ENCODE results near the gene MRPL48. TPM values are rescaled to one million over a fixed set of nuclear protein-coding genes. Genes with fewer than 3 reads are reported as not detected.

The MRPL48 gene
- total RNA-seq: 26.4 and 26.5 TPM in 2 replicates
- long read RNA-seq, transcript MRPL48-201 (8 exons, 1,536 nt): major isoform, 25 of 33 reads
- long read RNA-seq, partial matches to known transcripts: 0 of 33 reads
- long read RNA-seq, other reads (novel, unspliced or antisense): 8 of 33 reads

DNA sequence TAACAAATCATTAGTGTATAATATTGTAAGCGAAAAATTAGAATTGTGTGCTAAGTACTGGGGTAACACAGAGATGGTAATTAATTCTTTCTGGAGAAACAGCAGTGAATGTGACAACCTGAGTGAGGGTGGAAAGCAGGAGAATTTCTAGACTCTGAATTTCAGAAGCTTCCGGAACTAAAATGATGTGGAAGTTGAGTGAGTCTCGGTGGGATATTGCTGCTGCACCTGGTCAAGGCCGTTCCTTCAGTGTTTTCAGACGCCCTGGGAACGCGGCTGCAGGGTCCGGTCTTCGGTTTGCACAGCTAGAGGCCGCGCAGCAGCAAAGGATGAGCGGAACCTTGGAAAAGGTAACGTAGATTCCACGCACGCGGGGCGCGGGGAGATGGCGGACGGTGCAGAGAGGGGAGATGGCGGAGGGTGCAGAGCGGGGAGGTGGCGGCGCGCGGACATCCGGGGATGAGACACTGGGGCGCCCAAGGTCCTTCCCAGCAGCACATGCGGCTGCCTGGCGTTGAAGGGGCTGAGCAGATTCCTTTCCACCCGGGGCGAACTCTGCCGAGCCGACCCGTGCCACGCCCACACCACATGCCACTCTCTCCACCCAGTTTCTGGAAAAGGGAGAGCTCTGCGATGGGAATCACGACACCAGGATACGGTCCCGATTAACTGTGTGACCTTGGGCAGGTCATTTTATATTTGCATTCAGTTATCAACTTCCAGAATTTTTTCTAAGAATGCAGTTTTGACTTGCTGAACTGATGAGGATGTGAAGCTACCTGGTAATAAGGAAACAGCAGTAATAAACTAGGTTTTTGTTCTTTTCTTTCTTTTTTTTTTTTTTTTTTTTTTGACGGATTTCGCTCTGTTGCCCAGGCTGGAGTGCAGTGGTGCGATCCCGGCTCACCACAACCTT, at the start of gene MRPL48:
Gene MRPL48 (plus strand): TSS at position 232 of the 916 bp plus-strand sequence. CDS start 98 bp downstream, at position 330.
- H3K4me3 Mint-ChIP-seq (ENCODE audit: unreplicated experiment): peak within 1 kb of the TSS; percentile 99
- H3K27ac Mint-ChIP-seq (ENCODE audit: unreplicated experiment): peak within 1 kb of the TSS; percentile 98
- peaks cover 3% of the 10 kb centered on the region for H3K36me3 Mint-ChIP-seq (ENCODE audit: unreplicated experiment)
- DNase-seq (ENCODE audit: extremely low spot score, unreplicated experiment): peak; percentile 95
- no peak for TF ChIP-seq CTCF (IDR thresholded peaks at IDR 0.05)
- H3K4me1 Mint-ChIP-seq (ENCODE audit: unreplicated experiment): peaks cover 18% of the 10 kb centered on the region
- no peaks in the 10 kb centered on the region for H3K27me3 Mint-ChIP-seq (ENCODE audit: unreplicated experiment)
- no peaks in the 10 kb centered on the region for H3K9me3 Mint-ChIP-seq (ENCODE audit: unreplicated experiment)

- no peaks in the 10 kb centered on the region for H3K27me3 Mint-ChIP-seq (ENCODE audit: unreplicated experiment)
- no peak for TF ChIP-seq CTCF (IDR thresholded peaks at IDR 0.05)
- DNase-seq (ENCODE audit: extremely low spot score, unreplicated experiment): no peak
- H3K36me3 Mint-ChIP-seq (ENCODE audit: unreplicated experiment): peaks cover 1% of the 10 kb centered on the region
- H3K4me3 Mint-ChIP-seq (ENCODE audit: unreplicated experiment): no peak overlapping the region
- peaks cover 26% of the 10 kb centered on the region for H3K4me1 Mint-ChIP-seq (ENCODE audit: unreplicated experiment)
- no peak overlapping the region for H3K27ac Mint-ChIP-seq (ENCODE audit: unreplicated experiment)
- H3K9me3 Mint-ChIP-seq (ENCODE audit: unreplicated experiment): no peaks in the 10 kb centered on the region
These were observed 44.6 kb upstream of the MRPL48 start for GRCh38 chr11:73743045-73743444.

GRCh38 chr11:73746701-73747100, 41.0 kb upstream of the MRPL48 start:
- no peak for TF ChIP-seq CTCF (IDR thresholded peaks at IDR 0.05)
- Mint-ChIP-seq H3K36me3 (ENCODE audit: unreplicated experiment) (peaks cover 1% of the 10 kb centered on the region), H3K4me3 (ENCODE audit: unreplicated experiment) (no peak overlapping the region), H3K9me3 (ENCODE audit: unreplicated experiment) (no peaks in the 10 kb centered on the region), H3K4me1 (ENCODE audit: unreplicated experiment) (peaks cover 40% of the 10 kb centered on the region), H3K27ac (ENCODE audit: unreplicated experiment) (no peak overlapping the region), H3K27me3 (ENCODE audit: unreplicated experiment) (no peaks in the 10 kb centered on the region)
- no peak for DNase-seq (ENCODE audit: extremely low spot score, unreplicated experiment)

DNA sequence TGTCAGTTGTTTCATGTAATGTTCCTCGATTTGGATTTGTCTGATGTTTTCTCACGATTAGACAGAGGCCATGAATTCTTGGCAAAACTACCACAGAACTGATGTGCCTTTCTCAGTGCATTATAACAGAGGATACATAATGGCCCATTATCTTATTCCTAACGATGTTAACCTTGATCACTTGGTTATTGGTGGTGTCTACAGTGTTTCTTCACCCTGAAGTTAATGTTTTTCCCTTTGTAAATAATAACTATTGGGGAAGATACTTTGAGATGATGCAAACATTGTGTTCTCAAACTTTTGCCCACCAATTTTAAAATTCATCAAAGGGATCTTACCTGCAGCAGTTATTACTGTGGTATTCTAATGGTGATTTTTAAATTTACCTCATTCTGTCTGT, 39.9 kb upstream of the MRPL48 start:
- Mint-ChIP-seq H3K27ac (ENCODE audit: unreplicated experiment) (no peak overlapping the region), H3K4me3 (ENCODE audit: unreplicated experiment) (no peak overlapping the region), H3K4me1 (ENCODE audit: unreplicated experiment) (peaks cover 49% of the 10 kb centered on the region), H3K36me3 (ENCODE audit: unreplicated experiment) (peaks cover 4% of the 10 kb centered on the region), H3K27me3 (ENCODE audit: unreplicated experiment) (no peaks in the 10 kb centered on the region), H3K9me3 (ENCODE audit: unreplicated experiment) (no peaks in the 10 kb centered on the region)
- no peak for TF ChIP-seq CTCF (IDR thresholded peaks at IDR 0.05)
- DNase-seq (ENCODE audit: extremely low spot score, unreplicated experiment): no peak

GRCh38 chr11:73748300-73748699, 39.4 kb upstream of the MRPL48 start:
- DNase-seq (ENCODE audit: extremely low spot score, unreplicated experiment): no peak
- peaks cover 4% of the 10 kb centered on the region for H3K36me3 Mint-ChIP-seq (ENCODE audit: unreplicated experiment)
- no peak overlapping the region for H3K27ac Mint-ChIP-seq (ENCODE audit: unreplicated experiment)
- H3K27me3 Mint-ChIP-seq (ENCODE audit: unreplicated experiment): no peaks in the 10 kb centered on the region
- H3K4me1 Mint-ChIP-seq (ENCODE audit: unreplicated experiment): peaks cover 46% of the 10 kb centered on the region
- no peak overlapping the region for H3K4me3 Mint-ChIP-seq (ENCODE audit: unreplicated experiment)
- TF ChIP-seq CTCF (IDR thresholded peaks at IDR 0.05): no peak
- H3K9me3 Mint-ChIP-seq (ENCODE audit: unreplicated experiment): no peaks in the 10 kb centered on the region

Measured in osteocyte (in vitro differentiated cells).